Fibroblast of skin of abdomen (primary cell): ENCODE data around the gene BCL7C. TPM values are rescaled to one million over a fixed set of nuclear protein-coding genes. Genes with fewer than 3 reads are reported as not detected.
"Not testable (repeated sequence)": the region's sequence is repeated elsewhere in the genome, so short reads cannot be mapped to it uniquely, and the experiment has no call there.

ENCODE experiments used
- DNase-seq: peaks from one replicate; pipeline ENCODE4 v3.0.0-alpha.2; 2013
- polyA plus RNA-seq, 2 experiments: library from polyadenylated mRNA; unstranded; fragments of 120-200 nt; gene quantifications; one replicate each; pipeline ENCODE4 v1.2.1, GENCODE V29; 2013; ENCODE audit not compliant: insufficient read length in 2 of 2

The BCL7C gene
- polyA plus RNA-seq (2013, experiment 1 of 2; ENCODE audit: insufficient read length), result 47.1 TPM
- 45.7 TPM for polyA plus RNA-seq (2013, experiment 2 of 2; ENCODE audit: insufficient read length)

- DNase-seq, result peak; percentile 90
These were observed at the start of gene BCL7C for GRCh38 chr16:30893744-30894539. Gene BCL7C (minus strand): TSS chr16:30894077. CDS start chr16:30893944, 133 bp downstream.

- no peak for DNase-seq
These were observed 48.5 kb upstream of the BCL7C start for GRCh38 chr16:30942426-30942806.

GRCh38 chr16:30941600-30942425 lies 47.9 kb upstream of the BCL7C start:
- DNase-seq, result peak; percentile 51

- DNase-seq, result not testable (repeated sequence)
These were observed 45.7 kb upstream of the BCL7C start for GRCh38 chr16:30939571-30939970.

GRCh38 chr16:30937692-30938091 lies 43.8 kb upstream of the BCL7C start:
- DNase-seq, result no peak

GRCh38 chr16:30934827-30935557 lies 41.1 kb upstream of the BCL7C start:
- DNase-seq, result no peak

- DNase-seq, result no peak
These were observed 37.3 kb upstream of the BCL7C start for GRCh38 chr16:30931068-30931650.

GRCh38 chr16:30930160-30930571 lies 36.3 kb upstream of the BCL7C start:
- DNase-seq, result no peak

- DNase-seq, result no peak
These were observed 35.3 kb upstream of the BCL7C start for GRCh38 chr16:30929167-30929566.

GRCh38 chr16:30928390-30928789 lies 34.5 kb upstream of the BCL7C start:
- DNase-seq, result no peak

GRCh38 chr16:30927789-30928378 lies 34.0 kb upstream of the BCL7C start:
- peak; percentile 14 for DNase-seq

- no peak for DNase-seq
These were observed 33.3 kb upstream of the BCL7C start for GRCh38 chr16:30926937-30927788.

GRCh38 chr16:30925995-30926811 lies 32.3 kb upstream of the BCL7C start:
- no peak for DNase-seq

- no peak for DNase-seq
These were observed 31.7 kb upstream of the BCL7C start for GRCh38 chr16:30925632-30925987.

GRCh38 chr16:30924913-30925631 lies 31.2 kb upstream of the BCL7C start:
- DNase-seq, result no peak

GRCh38 chr16:30924076-30924912 lies 30.4 kb upstream of the BCL7C start:
- no peak for DNase-seq

- DNase-seq, result no peak
These were observed 29.7 kb upstream of the BCL7C start, which contains the start of gene FBXL19 for GRCh38 chr16:30923554-30924075. Gene FBXL19 (plus strand): TSS chr16:30923572. CDS start chr16:30925755, 2,183 bp downstream.

GRCh38 chr16:30922960-30923535 lies 29.2 kb upstream of the BCL7C start:
- DNase-seq, result peak; percentile 100
